IPS-20b (cell line): ENCODE data around the gene KRT9.
"Not testable (repeated sequence)": the region's sequence is repeated elsewhere in the genome, so short reads cannot be mapped to it uniquely, and the experiment has no call there.

Source experiments
- H3K27ac ChIP-seq: one replicate; pipeline ENCODE4 v1.5.1; 2013; ENCODE audit warnings: low read length
- H3K27me3 ChIP-seq: 2 replicates; pipeline ENCODE4 v1.6.1; 2013; ENCODE audit warnings: mild to moderate bottlenecking, low read length, inconsistent platforms; ENCODE audit not compliant: insufficient read depth
- H3K36me3 ChIP-seq: 2 replicates; pipeline ENCODE4 v1.6.1; 2013; ENCODE audit warnings: low read depth, mild to moderate bottlenecking, inconsistent platforms, low read length, moderate library complexity; ENCODE audit not compliant: insufficient read depth
- H3K4me1 ChIP-seq: 2 replicates; pipeline ENCODE4 v1.6.1; 2013; ENCODE audit warnings: mild to moderate bottlenecking, control low read depth, inconsistent platforms, low read length, moderate library complexity; ENCODE audit not compliant: insufficient read depth
- H3K4me3 ChIP-seq: 2 replicates; pipeline ENCODE4 v1.5.1; 2013; ENCODE audit warnings: mild to moderate bottlenecking, low read length, inconsistent platforms
- H3K9ac ChIP-seq: 2 replicates; pipeline ENCODE4 v1.6.1; 2013; ENCODE audit warnings: low read depth, mild to moderate bottlenecking, inconsistent platforms, low read length, moderate library complexity
- H3K9me3 ChIP-seq: 2 replicates; pipeline ENCODE4 v1.6.1; 2013; ENCODE audit warnings: mild to moderate bottlenecking, low read depth, low read length, inconsistent platforms; ENCODE audit not compliant: insufficient read depth

The KRT9 gene

GRCh38 chr17:41614767-41615166 lies 42.9 kb upstream of the KRT9 start:
- H3K9me3 ChIP-seq, H3K27me3 ChIP-seq, H3K36me3 ChIP-seq, H3K4me3 ChIP-seq, H3K9ac ChIP-seq, H3K4me1 ChIP-seq, H3K27ac ChIP-seq: not testable (repeated sequence)

GRCh38 chr17:41614098-41614497 lies 42.2 kb upstream of the KRT9 start:
- Histone ChIP-seq H3K4me3 (no peak overlapping the region), H3K9ac (no peak overlapping the region), H3K27me3 (no peaks in the 10 kb centered on the region), H3K27ac (no peak overlapping the region), H3K9me3 (no peaks in the 10 kb centered on the region), H3K36me3 (no peaks in the 10 kb centered on the region), H3K4me1 (no peaks in the 10 kb centered on the region)

- Histone ChIP-seq H3K4me3 (no peak overlapping the region), H3K27me3 (no peaks in the 10 kb centered on the region), H3K27ac (no peak overlapping the region), H3K9me3 (no peaks in the 10 kb centered on the region), H3K36me3 (no peaks in the 10 kb centered on the region), H3K9ac (no peak overlapping the region), H3K4me1 (no peaks in the 10 kb centered on the region)
Measured at GRCh38 chr17:41613277-41614082, 41.6 kb upstream of the KRT9 start.

DNA sequence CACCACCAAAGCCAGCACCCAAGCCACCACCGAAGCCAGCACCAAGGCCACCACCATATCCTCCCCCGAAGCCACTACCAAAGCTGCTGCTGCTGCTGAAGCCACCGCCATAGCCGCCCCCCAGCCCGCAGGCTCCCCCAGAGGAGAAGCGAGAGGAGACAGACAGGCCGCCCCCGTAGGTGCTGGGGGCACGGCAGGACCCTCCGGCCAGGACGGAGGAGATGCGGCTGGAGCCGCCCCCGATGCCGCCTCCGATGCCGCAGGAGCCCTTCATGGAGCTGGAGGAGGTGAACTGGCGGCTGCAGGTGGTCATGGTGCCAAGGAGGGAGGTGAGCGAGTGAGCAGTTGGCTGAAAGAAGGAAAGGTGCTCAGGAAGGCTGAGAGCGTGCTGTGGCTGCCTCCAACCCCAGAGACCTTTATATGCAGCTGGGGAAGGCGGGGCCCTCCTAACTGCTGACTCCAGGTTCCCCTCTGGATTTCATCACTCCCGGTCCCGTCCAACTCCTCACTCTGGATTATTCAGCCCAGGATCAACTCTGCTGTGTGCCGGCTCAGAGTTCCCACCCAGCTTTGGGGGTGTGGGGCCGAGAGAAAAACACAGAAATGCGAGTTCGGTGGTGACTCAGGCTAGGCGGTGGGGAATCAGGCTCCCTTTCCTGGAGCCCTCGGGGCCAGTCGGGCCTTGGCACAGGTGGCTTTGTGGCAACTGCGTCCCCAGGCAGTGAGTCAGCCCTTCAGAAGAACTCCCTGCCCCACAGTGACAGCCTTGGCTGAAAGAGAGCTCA lies 40.7 kb upstream of the KRT9 start, which contains the start of gene KRT16:
Gene KRT16, minus strand, starts transcription at position 392 of the 785 bp plus-strand sequence. Its CDS starts 79 bp downstream, at position 313.
- not testable (repeated sequence) for H3K9me3 ChIP-seq, H3K9ac ChIP-seq, H3K36me3 ChIP-seq, H3K27ac ChIP-seq, H3K4me3 ChIP-seq, H3K4me1 ChIP-seq, H3K27me3 ChIP-seq

DNA sequence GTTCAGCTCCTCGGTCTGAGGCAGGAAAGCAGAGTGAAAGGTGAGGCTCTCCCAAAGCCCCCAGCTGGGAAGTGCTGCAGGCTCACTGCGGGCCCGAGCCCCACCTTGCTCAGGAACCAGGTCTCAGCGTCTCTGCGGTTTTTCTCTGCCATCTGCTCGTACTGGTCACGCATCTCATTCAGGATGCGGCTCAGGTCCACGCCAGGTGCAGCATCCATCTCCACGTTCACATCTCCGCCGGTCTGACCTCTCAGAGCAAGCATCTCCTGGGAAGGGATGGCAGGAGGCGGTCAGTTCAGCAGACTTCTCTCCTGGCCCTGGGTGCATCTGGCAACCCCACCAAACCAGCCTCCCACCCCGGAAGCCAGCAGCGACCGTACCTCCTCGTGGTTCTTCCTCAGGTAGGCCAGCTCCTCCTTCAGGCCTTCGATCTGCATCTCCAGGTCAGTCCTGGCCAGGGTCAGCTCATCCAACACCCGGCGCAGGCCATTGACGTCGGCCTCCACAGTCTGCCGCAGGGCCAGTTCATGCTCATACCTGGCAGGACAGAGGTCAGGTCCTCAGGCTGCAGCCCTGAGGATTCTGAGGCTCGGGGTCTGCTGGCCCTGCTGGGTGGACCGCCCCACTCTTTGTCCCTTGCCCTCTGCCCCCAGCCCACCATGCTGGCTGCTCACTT lies 39.2 kb upstream of the KRT9 start:
- no peak overlapping the region for H3K4me3 ChIP-seq
- no peak overlapping the region for H3K9ac ChIP-seq
- H3K36me3 ChIP-seq = no peaks in the 10 kb centered on the region
- no peaks in the 10 kb centered on the region for H3K4me1 ChIP-seq
- no peaks in the 10 kb centered on the region for H3K27me3 ChIP-seq
- no peak overlapping the region for H3K27ac ChIP-seq
- peaks cover 10% of the 10 kb centered on the region for H3K9me3 ChIP-seq

DNA sequence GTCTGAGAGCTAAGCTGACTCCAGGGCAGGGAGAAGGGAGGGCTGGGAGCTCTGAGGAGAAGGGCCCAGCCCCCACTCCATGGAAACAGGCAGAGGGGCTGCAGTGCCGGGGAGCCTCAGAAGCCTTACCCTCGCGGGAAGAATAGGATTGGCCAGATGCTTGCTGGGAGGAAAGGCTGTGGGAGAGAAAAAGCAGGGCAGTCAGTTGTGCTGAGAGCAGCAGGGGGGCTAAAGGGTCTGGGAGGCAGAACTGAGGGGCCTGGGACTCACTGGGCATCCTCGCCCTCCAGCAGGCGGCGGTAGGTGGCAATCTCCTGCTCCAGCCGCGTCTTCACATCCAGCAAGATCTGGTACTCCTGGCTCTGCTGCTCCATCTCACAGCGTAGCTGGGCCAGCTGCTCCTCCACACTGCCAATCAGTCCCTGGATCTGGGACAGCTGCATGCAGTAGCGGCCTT lies 38.2 kb upstream of the KRT9 start:
- H3K4me3 ChIP-seq, H3K9ac ChIP-seq, H3K27ac ChIP-seq, H3K27me3 ChIP-seq, H3K36me3 ChIP-seq, H3K4me1 ChIP-seq: not testable (repeated sequence)
- H3K9me3 ChIP-seq = peaks cover 10% of the 10 kb centered on the region

GRCh38 chr17:41606930-41607329 lies 35.1 kb upstream of the KRT9 start:
- not testable (repeated sequence) for H3K27ac ChIP-seq, H3K4me3 ChIP-seq, H3K4me1 ChIP-seq, H3K27me3 ChIP-seq, H3K9ac ChIP-seq, H3K36me3 ChIP-seq
- peaks cover 10% of the 10 kb centered on the region for H3K9me3 ChIP-seq

DNA sequence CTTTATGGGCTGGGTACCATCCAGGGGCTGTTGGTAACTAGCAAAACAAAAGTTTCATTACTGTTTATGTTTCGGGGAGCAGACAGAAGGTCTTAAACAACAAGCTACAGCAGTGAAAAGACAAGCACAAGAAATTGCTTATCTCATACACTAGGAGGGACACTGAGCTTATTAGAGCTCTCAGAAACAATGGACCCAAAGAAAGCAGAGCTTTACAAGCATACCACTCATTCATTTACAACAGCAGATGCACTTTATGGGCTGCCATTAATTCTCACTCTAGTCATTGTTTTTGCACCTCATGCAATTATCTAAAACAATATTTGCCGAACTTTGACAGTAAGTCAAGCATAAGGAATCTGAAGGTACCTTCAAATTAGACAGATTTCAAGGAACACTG lies 30.7 kb upstream of the KRT9 start:
- no peak overlapping the region for H3K27ac ChIP-seq
- H3K9me3 ChIP-seq = peaks cover 9% of the 10 kb centered on the region
- no peaks in the 10 kb centered on the region for H3K27me3 ChIP-seq
- no peak overlapping the region for H3K9ac ChIP-seq
- H3K36me3 ChIP-seq = no peaks in the 10 kb centered on the region
- no peak overlapping the region for H3K4me3 ChIP-seq
- no peaks in the 10 kb centered on the region for H3K4me1 ChIP-seq

DNA sequence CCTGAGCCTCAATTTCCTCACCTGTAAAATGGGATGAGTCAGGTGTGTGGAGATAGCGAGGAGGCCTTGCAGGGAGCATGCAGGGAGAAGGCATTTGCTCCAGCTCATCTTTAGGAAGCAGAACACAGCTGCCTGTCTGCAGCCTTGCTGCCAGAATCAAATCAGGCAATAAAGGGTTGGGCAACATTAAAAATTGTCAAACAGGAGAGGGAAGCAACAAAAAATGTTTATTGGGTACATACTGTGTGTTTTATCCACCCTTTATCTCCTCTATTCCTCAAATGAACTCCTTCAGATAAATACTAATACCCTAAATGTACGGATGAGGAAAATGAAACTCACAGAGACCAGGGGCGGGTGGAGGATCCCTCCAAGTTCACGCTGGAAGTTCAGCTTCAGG lies 28.5 kb upstream of the KRT9 start:
- H3K9me3 ChIP-seq = no peaks in the 10 kb centered on the region
- H3K4me1 ChIP-seq = no peaks in the 10 kb centered on the region
- no peak overlapping the region for H3K9ac ChIP-seq
- no peak overlapping the region for H3K4me3 ChIP-seq
- no peak overlapping the region for H3K27ac ChIP-seq
- H3K27me3 ChIP-seq = no peaks in the 10 kb centered on the region
- H3K36me3 ChIP-seq = no peaks in the 10 kb centered on the region

- H3K27ac ChIP-seq = no peak overlapping the region
- H3K9me3 ChIP-seq = no peaks in the 10 kb centered on the region
- H3K36me3 ChIP-seq = no peaks in the 10 kb centered on the region
- no peaks in the 10 kb centered on the region for H3K4me1 ChIP-seq
- no peaks in the 10 kb centered on the region for H3K27me3 ChIP-seq
- no peak overlapping the region for H3K4me3 ChIP-seq
- H3K9ac ChIP-seq = no peak overlapping the region
Measured at GRCh38 chr17:41599680-41600079, 27.8 kb upstream of the KRT9 start.

GRCh38 chr17:41595585-41595984 lies 23.7 kb upstream of the KRT9 start:
- no peaks in the 10 kb centered on the region for H3K4me1 ChIP-seq
- no peak overlapping the region for H3K9ac ChIP-seq
- no peak overlapping the region for H3K27ac ChIP-seq
- H3K27me3 ChIP-seq = no peaks in the 10 kb centered on the region
- H3K36me3 ChIP-seq = no peaks in the 10 kb centered on the region
- H3K9me3 ChIP-seq = no peaks in the 10 kb centered on the region
- no peak overlapping the region for H3K4me3 ChIP-seq
